Measurements from ENCODE around the gene COL9A3.

The COL9A3 gene

DNA sequence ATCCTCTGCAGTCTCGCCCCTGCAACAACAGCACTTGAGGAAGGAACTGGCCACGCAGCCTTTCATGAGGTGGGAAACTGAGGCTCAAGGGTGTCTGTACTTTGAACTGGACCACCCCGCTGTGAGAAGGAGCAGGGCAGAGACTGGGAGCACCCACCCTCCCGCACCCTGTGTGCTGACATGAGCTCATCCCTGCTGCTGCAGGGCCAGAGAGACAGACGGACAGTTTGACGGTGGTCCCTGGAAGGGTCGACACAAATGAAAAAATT lies 37.5 kb upstream of the COL9A3 start:
- no peak for DNase-seq

DNA sequence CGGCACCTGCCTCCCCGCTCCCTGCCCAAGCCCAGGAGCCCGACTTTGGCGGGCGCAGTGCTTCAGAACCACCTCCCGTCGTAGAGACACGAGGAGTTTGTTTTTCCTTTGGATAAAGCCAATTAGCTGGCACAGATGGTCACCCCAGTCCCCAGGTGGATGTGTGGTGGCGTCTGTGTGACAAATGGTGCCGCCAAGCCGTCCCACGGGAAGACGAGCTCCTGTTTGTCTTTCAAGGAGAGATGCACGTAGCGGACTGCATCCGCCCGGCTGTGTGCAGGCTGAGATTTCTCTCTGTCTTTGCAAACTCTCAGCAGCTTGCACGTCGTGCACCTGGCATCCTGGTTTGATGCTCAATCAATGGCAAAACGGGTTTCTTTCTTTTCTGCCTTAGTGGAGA lies 36.6 kb upstream of the COL9A3 start:
- DNase-seq, result no peak

DNA sequence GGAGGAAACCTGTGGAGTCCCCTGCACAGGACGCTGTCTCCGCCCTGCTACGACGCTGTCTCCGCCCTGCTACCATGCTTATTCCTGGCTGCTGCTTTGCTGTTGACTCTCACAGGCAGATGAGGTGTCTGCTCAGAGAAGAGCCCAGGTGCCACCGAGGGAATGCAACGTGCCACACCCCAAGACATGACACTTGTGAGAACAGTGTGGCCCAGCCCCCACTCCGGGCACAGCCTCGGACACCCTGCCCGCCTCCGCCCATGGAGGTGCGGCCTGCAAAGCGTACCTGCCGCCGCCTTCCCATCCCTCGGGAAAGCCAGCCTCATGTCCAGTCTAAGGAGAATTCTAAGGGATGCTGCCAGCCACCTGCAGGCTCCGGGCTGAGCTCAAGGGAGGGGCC lies 36.2 kb upstream of the COL9A3 start:
- DNase-seq, result no peak

DNA sequence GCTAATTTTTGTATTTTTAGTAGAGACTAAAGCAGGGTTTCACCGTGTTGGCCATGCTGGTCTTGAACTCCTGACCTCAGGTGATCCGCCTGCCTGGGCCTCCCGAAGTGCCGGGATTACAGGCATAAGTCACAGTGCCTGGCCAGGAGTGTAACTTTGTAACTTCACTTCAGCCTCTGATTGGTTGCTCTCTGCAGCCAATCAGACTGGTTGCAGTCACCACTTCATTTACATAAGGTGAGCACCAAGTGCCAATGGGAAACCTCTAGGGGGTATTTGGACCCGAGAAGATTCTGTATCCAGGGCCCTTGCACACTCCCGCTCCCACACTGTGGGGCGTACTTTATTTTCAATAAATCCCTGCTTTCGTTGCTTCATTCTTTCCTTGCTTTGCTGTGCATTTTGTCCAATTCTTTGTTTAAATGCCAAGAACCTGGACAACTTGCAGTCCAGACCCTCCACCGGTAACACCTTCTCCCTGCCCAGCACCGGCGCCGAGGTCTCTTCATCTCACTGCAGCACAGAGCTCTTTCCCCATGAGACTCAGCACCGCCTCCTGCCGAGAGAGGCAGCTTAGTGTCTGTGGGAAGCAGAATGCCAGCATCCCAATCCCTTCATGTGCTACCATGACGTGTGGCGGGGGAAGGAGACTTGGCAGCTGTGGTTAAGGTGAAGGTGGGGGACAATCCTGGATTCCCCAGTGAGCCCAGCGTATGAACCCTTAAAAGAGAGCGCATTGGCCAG lies 34.5 kb upstream of the COL9A3 start:
- DNase-seq, result no peak

DNA sequence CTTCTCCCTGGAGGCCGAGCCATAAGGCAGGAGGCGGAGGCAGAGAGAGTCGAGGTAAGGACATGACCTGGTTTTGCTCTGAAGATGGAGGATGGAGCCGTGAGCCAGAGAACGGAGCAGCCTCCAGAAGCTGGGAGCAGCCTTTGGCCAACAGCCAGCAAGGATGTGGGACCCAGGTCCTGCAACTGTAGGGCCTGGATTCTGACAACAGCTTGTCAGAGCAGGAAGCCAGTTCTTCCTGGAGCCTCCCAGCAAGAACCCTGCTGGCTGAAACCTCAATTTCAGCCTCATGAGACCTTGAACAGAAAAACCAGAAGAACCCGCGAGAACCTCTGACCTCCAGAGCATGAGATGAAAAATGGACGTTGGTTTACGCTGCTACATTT lies 34.0 kb upstream of the COL9A3 start:
- DNase-seq, result no peak

DNA sequence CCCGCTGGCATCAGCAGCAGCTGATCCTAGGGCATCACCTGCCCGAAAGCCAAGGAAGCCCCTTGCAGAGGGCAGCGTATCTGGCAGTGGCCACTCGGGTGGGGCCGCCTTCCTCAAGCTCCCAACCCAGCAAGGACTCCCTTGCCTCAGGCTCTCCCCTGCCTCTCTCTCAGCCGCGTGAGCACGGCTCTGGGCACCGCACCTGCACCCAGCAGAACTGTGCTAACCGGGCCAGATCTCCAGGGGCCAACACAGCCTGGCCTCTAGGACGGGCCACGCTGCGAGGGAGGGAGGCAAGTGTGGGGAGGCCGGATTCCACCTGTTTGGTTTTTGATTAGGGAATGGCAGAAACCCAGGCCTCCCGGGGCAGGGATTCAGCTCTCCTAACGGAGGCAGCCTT lies 32.4 kb upstream of the COL9A3 start:
- DNase-seq, result no peak

DNA sequence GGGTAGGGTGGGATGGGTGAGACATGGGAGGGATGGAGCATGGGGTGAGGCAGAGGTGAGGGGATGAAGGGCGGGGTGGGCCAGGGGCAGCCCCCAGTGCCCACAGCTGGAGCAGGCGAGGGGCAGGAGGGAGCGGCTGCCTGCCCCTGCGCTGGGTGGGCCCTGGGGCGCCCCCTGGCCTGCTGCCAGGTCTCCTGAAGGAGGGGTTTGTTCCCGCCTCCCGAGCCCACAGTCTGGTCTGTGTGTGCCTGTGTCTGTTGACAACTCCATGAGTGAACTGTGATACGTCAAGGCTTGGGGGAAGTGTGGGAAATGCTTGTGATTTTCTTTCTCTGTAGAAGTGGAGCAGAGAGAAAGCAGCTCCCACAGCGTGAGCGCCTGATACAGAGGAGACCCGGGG lies 31.5 kb upstream of the COL9A3 start:
- no peak for DNase-seq

DNA sequence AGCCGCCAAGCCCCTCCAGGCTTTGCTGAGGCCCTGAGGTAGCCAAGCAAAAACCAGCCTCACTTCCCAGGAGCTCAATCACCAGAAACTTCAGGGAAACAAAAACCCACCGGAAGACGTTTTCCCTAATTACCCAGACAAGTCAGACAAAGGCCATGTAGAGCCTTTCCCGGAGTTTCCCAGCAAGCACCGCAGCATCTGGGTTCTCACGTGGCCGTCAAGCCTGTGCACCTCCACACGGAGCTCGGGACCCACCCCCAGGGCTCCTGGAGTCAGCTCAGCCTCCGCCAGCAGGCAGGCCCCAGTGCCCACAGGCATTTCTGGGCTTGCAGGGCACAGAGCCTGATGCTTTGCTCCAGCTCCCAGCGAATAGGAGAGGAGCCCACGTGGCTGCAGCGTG lies 30.7 kb upstream of the COL9A3 start:
- DNase-seq, result no peak

DNA sequence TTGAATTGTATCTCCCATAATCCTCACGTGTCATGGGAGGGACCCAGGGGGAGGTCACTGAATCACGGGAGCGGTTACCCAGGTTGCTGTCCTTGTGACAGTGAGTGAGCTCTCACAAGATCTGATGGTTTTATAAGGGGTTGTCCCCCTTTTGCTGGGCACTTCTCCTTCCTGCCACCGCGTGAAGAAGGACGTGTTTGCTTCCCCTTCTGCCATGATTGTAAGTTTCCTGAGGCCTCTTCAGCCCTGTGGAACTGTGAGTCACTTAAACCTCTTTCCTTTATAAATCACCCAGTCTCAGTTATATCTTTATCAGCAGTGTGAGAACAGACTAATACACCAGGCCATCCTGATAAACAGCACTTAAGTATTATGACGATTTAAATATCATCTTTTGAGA lies 29.5 kb upstream of the COL9A3 start:
- DNase-seq, result peak; percentile 53

DNA sequence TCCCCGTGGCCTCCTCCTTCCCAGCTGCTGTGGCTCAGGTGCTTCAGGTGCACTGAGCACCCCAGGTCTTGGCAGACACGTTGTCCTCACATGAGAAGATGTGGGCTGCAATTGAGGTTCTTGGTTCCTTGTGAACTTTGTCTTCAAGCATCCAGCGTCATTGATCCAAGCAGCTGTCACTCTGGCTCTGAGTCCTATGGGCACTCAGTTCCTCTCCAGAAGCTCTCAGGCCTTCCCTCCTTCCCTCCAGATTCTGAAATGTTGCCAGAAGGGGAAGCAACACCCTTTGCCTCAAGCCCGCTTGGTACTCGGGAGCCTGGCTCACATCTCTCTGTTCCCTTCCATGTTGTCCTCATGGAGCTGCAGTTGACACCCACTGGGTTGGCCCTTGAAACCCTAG lies 29.0 kb upstream of the COL9A3 start:
- peak; percentile 28 for DNase-seq

DNA sequence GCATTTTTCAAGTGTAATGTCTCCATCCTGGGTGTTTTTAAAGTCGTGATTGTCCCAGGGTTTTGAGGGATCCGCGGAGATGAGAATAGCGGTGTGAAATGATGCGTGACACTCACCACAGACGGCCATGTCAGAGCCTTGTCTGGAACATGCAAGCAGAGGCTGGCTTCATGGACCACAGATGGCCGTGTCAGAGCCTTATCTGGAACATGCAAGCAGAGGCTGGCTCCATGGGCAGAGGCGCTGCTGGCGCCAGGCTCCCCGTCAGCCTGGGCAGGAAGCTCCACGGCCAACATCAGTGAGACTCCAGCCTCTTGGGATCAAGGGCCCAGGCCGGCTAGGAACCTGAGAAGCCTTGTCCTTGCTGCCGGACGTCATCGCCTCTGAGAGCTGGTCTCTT lies 28.2 kb upstream of the COL9A3 start:
- no peak for DNase-seq

DNA sequence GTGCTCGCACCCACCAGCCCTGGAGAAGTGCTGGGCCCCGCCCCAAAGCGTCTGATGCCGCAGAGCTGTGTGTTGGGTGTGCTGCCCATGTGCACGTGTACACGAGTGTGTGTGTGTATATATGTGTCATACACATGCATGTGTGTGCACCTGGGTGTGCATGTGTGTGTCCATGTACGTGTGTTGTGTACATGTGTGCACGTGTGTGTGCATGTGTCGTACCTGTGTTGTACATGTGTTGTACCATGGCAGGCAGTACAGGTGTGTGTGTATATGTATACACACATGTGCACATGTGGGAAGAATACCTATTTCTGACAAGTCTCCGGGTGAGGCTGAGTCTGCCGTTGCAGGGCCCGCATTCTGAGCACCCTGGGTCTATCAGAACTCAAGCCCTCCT lies 26.8 kb upstream of the COL9A3 start:
- no peak for DNase-seq

DNA sequence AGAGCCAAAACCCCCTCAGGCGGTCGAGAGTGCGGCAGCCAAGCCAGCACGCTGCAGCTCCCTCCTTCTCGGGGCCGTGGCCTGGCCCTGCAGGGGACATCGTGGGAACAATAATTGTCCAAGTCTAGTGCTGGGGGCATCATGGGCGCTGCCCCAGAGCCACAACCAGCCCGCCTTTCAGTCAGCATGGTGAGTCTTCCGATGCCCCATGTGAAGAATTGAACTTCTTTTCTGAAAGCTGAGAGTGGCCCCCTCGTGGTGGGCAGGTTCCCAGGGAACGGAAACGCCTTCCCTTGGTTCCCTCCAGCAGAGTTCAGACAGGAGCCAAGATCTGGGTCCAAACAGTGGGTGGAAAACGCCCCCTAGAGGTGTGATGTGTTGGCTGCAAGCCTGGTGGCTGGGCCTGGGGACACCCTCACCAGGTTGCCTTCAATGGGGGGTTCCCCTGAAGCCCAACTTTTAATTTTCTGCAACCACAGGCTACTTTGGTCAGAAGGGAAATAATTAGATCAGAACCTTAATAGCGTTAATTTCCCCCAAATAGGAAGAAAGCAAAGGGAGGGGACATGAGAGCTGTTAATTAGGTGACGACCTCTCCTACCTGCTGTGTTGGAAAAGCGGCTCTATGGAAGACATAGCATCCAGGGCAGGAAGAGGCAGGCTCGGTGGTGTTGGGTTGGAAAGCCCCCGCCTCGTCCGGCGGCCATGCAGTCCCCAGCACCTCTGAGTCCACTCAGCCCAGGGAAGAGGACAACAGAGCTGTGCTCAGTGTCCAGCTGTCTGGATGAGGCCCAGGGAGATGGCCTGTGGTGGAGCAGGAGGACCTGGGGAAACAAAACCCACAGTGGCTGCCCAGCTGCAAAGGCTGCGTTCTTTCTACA lies 25.3 kb upstream of the COL9A3 start:
- DNase-seq, result peak; percentile 94

DNA sequence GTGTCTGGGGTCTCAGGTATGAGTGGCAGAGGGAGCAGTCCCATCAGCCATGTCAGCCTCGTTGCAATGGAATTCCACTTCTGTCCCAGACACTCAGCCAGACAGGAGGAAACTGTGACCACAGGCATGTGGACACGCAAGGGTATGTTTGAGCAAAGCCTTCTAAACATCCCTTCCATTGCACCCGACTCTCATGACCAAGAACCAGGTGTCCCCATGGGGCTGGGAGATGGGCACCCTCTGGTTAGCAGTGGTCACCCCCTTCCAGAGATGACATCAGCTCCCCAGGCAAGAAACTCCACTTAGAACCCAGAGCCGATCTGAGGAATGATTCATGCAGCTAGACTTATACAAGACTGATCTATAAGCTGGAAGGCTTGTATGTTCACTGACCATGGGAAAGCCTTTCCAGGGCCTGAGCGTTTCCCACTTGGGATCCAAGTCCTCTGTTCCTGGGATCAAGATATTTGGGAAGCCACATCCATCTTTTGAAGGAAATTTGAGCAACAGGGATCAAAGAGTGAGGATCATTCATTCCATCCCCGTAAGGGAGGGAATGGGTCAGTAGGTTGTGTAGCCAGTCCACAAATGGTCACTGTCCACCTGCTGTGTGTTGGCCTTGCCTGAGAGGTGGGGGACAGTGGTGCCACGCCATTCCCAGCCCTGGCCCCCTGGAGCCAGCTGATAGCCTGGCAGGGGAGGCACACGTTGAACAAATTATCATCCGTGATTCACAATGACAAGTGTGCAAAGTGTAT lies 24.5 kb upstream of the COL9A3 start:
- DNase-seq, result no peak

DNA sequence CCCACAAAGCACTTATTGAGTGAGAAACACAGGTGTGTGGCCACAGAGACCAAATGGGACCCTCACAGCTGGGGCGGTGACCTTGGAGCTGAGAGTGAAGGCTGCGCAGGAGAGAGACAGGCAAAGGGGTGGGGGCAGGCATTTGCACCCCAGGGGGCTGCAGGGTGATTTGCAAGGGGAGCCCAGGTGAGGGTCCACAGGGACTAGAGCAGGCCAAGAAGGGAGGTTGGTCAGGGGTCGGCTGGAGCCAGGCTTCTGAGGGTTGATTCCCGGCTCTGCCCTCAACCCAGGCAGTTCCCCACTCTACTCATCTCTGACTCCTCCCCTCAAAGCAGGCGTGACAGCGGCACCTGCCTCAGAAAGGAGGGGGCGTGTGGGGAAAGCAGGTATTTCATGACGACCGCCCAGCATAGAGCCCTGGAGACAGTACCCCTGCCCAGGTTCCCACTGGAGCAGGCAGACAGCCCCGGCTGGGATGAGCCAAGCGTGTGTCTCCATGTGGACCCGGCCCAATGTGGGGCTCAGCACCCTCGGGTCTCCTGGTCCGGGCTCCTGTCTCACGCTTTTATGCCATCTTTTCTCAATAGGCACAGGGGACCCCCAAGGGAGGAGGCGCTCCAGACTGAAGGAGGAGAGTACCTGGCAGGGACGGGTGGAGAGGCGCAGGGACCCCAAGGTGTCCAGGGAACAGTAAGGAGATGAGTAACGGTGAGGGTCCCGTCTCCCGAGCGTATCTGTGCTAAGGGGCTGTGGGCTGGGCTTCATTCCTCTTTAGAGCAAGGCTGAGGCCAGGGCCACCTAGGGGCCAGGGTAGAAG lies 23.7 kb upstream of the COL9A3 start:
- no peak for DNase-seq

DNA sequence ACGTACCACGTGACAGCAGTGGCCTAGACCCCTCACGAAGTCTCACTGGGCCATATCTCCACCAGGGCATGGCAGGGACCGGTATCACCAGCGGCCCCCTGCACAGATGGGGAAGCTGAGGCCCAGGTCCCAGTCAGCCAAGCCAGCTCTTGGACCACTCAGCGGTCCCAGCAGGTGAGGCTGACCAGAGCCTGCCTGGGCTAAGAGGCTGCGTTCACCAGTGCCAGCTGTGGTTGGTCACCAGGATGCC lies 23.2 kb upstream of the COL9A3 start:
- no peak for DNase-seq

DNA sequence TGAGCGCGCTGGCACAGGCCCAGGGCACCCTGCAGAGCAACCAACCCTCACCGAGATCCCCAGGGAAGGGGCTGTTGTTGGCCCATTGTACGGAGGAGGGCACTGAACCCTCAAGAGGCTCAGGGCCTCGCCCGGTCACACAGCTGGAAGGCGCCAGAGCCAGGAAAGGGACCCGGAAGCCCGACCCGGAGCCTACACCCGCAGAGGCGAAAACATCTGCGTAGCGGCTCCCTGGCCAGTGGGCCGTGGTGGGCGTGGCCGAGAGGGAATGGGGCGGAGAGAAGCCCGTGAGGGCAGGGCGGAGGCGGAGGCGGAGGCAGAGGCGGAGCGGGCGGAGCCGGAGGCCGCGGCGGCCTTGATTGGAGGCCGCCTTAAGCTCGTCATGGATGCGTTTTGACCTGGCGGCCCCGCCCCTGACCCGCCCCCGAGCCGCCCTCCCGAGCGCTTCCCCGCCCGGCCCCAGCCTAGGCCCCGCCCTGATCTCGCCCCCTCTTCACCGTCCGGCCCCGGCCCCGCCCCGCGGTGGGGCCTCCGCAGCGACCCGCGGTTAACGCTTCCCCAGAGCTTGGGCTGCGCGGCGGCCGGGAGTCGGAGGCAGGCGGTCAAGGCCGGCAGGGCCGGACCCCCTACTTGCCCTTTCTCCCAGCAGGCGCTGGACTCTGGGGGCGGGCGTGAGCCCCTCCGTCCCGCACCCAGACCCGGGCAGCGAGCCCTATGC lies 22.7 kb upstream of the COL9A3 start:
- peak; percentile 98 for DNase-seq

DNA sequence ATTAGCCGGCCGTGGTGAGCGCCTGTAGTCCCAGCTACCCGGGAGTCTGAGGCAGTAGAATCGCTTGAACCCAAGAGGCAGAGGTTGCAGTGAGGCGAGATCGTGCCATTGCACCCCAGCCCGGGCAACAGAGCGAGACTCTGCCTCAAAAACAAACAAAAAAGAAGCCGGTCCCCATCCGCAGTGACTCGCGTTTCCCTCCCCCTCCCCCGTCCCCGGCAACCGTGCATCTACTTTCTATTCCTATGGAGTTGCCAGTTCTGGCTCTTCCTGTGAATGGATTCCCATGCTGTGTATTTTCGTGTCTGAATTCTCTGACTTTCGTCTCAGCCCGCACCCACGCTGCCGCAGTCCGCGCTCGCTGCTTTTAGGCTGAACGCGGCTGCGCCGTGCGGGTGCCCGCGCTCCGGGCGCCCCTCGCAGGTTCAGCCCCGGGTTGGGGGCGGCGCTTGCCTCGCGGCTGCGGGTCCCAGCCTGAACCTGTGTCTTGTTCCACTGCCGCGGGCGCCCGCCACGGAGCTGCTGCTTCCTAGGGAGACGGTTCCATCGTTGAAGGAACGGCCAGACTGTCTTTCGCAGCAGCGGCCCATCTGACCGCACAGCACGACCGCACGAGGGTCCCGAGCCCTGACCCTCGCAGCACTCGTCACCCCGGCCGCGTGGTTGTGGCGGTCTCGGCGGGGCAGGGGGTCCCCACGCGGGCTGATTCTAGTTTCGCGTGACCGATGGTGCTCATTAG lies 21.7 kb upstream of the COL9A3 start:
- peak; percentile 62 for DNase-seq

DNA sequence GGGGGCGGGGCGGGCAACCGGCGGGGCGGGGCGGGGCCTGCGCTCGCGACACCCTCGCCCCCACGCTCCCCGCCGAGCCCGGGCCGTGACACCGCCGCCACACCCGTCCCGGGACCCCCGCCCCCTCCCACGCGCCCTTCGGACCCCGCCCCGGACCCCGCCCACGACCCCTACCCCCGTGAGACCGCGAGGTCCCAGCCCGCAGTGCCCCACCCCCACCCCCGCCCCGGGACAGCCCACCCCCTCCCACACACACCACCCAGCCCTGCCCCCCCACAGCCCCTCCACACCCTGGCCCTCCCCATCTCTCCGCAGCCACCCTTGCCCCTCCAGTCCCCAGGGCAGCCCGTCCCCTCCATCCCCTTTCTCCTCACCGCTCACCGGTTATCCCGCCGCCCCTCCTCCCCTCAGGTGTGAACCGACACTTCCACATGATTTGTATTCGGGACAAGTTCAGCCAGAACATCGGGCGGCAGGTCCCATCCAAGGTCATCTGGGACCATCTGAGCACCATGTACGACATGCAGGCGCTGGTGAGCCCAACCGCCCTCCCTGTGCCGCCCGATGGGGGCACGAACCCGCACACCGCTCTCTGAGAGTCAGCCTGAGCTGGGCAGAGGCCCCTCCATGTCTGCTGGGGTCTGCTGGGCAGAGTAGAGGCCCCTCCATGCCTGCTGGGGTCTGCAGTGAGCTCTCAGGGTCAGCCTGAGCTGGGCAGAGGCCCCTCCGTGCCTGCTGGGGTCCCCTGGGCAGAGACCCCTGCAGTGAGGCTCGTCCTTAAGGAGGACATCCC lies 20.0 kb upstream of the COL9A3 start:
- DNase-seq, result no peak

DNA sequence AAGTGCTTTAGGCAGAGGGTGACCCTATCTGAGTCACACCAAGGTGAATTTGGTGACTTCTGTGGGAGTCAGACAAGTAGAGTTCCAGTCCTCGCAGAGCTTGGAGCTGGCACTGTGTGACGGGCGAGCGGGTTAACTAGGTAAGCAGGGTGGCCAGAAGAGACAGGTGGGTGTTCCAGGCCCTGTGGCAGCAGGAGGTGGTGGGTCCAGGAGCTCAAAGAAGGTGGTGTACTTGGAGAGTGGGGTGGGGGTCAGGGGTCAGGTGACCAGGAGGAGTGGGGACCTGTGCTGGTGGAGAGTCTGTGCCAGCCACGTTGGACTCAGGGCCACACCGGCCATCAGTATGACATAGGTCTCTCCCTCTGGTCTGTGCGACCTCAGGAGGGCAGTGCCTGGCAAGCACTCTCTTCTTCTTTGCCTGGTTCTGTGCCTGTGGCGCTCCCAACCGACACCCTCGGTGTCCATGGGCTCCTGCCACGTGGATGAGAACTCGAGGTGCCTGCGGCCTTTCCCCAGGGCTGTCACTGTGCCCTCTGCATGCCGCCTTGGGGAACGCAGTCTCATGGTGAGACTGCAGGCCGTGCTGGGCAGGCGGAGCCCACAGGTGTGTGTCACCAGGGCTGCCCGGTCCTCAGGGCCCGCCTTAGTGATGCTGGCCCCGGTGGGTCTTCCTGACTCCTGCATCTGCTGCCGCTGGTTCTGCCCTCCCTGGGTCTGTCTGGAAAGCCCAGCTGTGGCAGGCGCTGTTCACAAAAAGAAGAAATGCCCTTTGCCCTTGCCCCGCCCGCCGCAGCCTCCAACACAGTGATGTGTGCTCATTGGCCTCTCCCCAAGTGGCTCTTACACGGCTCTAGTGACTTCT lies 18.9 kb upstream of the COL9A3 start:
- no peak for DNase-seq

Measured in suppressor macrophage treated with lipopolysaccharide for 4 hours (primary cell).